A549 (cell line): ENCODE measurements around the gene DHX16. TPM values are rescaled to one million over a fixed set of nuclear protein-coding genes. Genes with fewer than 3 reads are reported as not detected.

Experiments used
- ATAC-seq, 2 experiments: fragments of 200-7000 bp in 1 of 2; fragments of >200 bp in 1 of 2; cut with Nextera tagmentation in 1 of 2; cut with Tn5 transposase in 1 of 2; 3 replicates each; pipeline versions ENCODE4 v1.8.0 to v1.9.1; 2018 to 2020; ENCODE audit warnings: mild to moderate bottlenecking in 1 of 2, moderate library complexity in 1 of 2
- CTCF ChIA-PET: fragments of 300-600 bp; sonication (Branson Sonifier 250); formaldehyde crosslinking; extraction: SDS; loops from one replicate; lab custom pipeline; 2021; ENCODE audit warnings: antibody characterized with exemption, inconsistent platforms; lab: Yijun Ruan, JAX
- POLR2A ChIA-PET: fragments of 350-600 bp; formaldehyde crosslinking; extraction: SDS; loops from one replicate; lab custom pipeline; 2021; ENCODE audit warnings: antibody characterized with exemption, inconsistent platforms; lab: Yijun Ruan, JAX
- DNase-seq, 2 experiments: peaks; one replicate each; pipeline versions ENCODE4 v3.0.0 to v3.0.0-alpha.2; 2011 to 2016; ENCODE audit warnings: low read depth in 1 of 2, low spot score in 1 of 2
- FAIRE-seq: peaks from 2 replicates; lab custom pipeline; 2011; peaks lifted over from hg19 to GRCh38; lab: Jason Lieb, UNC
- H3K27ac ChIP-seq, 2 experiments: fragments of >200 bp; sonication (Bioruptor Twin); formaldehyde crosslinking; 3 replicates each; pipeline ENCODE4 v1.5.1; 2016 to 2017
- H3K4me1 ChIP-seq: fragments of >200 bp; sonication (Bioruptor Twin); formaldehyde crosslinking; 3 replicates; pipeline ENCODE4 v1.6.1; 2016
- H3K4me2 ChIP-seq: fragments of >200 bp; sonication (Bioruptor Twin); formaldehyde crosslinking; 3 replicates; pipeline ENCODE4 v1.6.1; 2016
- H3K4me3 ChIP-seq: fragments of >200 bp; sonication (Bioruptor Twin); formaldehyde crosslinking; 3 replicates; pipeline ENCODE4 v1.5.1; 2016
- H3K9me3 ChIP-seq: fragments of >200 bp; sonication (Bioruptor Twin); formaldehyde crosslinking; 3 replicates; pipeline ENCODE4 v1.6.1; 2016
- CHD2 ChIP-seq: fragments of 150-350 bp; IDR thresholded peaks from 2 replicates; pipeline ENCODE4 v1.6.1; 2014; ENCODE audit warnings: low read length; ENCODE audit not compliant: partially characterized antibody
- CTCF ChIP-seq: fragments of >200 bp; sonication (Bioruptor Twin); formaldehyde crosslinking; IDR thresholded peaks from 3 replicates; pipeline ENCODE4 v1.5.1; 2016
- EHF ChIP-seq: fragments of 250-450 bp; sonication (Bioruptor Pico); IDR thresholded peaks from 2 replicates; pipeline ENCODE4 v1.5.0; 2020; ENCODE audit warnings: mild to moderate bottlenecking
- EHMT2 ChIP-seq: fragments of 200-600 bp; sonication (generic); IDR thresholded peaks from 2 replicates; pipeline ENCODE4 v1.6.1; 2016; ENCODE audit warnings: antibody characterized with exemption, low read depth, mild to moderate bottlenecking, moderate library complexity
- ELK1 ChIP-seq: fragments of 150-350 bp; IDR thresholded peaks from 2 replicates; pipeline ENCODE4 v1.6.1; 2014; ENCODE audit warnings: low read depth, mild to moderate bottlenecking, low read length
- EP300 ChIP-seq, 2 experiments: fragments of >200 bp; sonication (Bioruptor Twin); formaldehyde crosslinking; IDR thresholded peaks; 2 replicates in 1 of 2; 3 replicates in 1 of 2; pipeline ENCODE4 v1.6.1; 2016 to 2017
- ESRRA ChIP-seq: fragments of 150-350 bp; IDR thresholded peaks from 2 replicates; pipeline ENCODE4 v1.6.1; 2014; ENCODE audit warnings: mild to moderate bottlenecking, low read length, borderline replicate concordance
- FOSB ChIP-seq: fragments of 250-450 bp; sonication (Bioruptor Pico); IDR thresholded peaks from 2 replicates; pipeline ENCODE4 v1.5.0; 2020; ENCODE audit warnings: mild to moderate bottlenecking, moderate library complexity
- FOXS1 ChIP-seq: fragments of 250-450 bp; sonication (Bioruptor Pico); IDR thresholded peaks from 2 replicates; pipeline ENCODE4 v1.5.0; 2020; ENCODE audit warnings: mild to moderate bottlenecking, moderate library complexity
- HDAC2 ChIP-seq: fragments of 200-600 bp; sonication (generic); IDR thresholded peaks from 2 replicates; pipeline ENCODE4 v1.6.1; 2016
- HEYL ChIP-seq: fragments of 250-450 bp; sonication (Bioruptor Pico); IDR thresholded peaks from 2 replicates; pipeline ENCODE4 v1.8.0; 2021; ENCODE audit warnings: mild to moderate bottlenecking, moderate library complexity
- HMGXB4 ChIP-seq: fragments of 250-450 bp; sonication (Bioruptor Pico); IDR thresholded peaks from 2 replicates; pipeline ENCODE4 v1.5.0; 2021; ENCODE audit warnings: mild to moderate bottlenecking, moderate library complexity, borderline replicate concordance
- HOXA7 ChIP-seq: fragments of 250-450 bp; sonication (Bioruptor Pico); IDR thresholded peaks from 2 replicates; pipeline ENCODE4 v1.5.0; 2020; ENCODE audit warnings: mild to moderate bottlenecking, moderate library complexity
- JUN ChIP-seq, 2 experiments: fragments of >200 bp; sonication (Bioruptor Twin); formaldehyde crosslinking; IDR thresholded peaks; 2 replicates in 1 of 2; 3 replicates in 1 of 2; pipeline ENCODE4 v1.6.1; 2016 to 2017
- KDM5A ChIP-seq: fragments of 200-600 bp; sonication (generic); IDR thresholded peaks from 2 replicates; pipeline ENCODE4 v1.6.1; 2016; ENCODE audit warnings: antibody characterized with exemption, mild to moderate bottlenecking
- MAFK ChIP-seq: fragments of 450-650 bp; IDR thresholded peaks from 2 replicates; pipeline ENCODE4 v1.6.1; 2014; ENCODE audit not compliant: partially characterized antibody
- MAZ ChIP-seq: fragments of 150-350 bp; IDR thresholded peaks from 2 replicates; pipeline ENCODE4 v1.6.1; 2014; ENCODE audit warnings: antibody characterized with exemption, low read depth, low read length, borderline replicate concordance
- POLR2A ChIP-seq: IDR thresholded peaks from 2 replicates; pipeline ENCODE4 v1.6.1; 2012; ENCODE audit warnings: mild to moderate bottlenecking, low read length
- RAD21 ChIP-seq, 2 experiments: fragments of >200 bp in 1 of 2; sonication (Bioruptor Twin) in 1 of 2; formaldehyde crosslinking in 1 of 2; IDR thresholded peaks in 1 of 2; conservative IDR thresholded peaks in 1 of 2; 2 replicates in 1 of 2; 3 replicates in 1 of 2; pipeline ENCODE4 v1.6.1; 2012 to 2018; ENCODE audit warnings: inconsistent platforms in 1 of 2
- RARB ChIP-seq: fragments of 250-450 bp; sonication (Bioruptor Pico); IDR thresholded peaks from 2 replicates; pipeline ENCODE4 v1.8.0; 2021; ENCODE audit warnings: mild to moderate bottlenecking, moderate library complexity
- RCOR1 ChIP-seq: fragments of 150-350 bp; IDR thresholded peaks from 2 replicates; pipeline ENCODE4 v1.6.1; 2014; ENCODE audit warnings: antibody characterized with exemption, low read length, low read depth
- RFX5 ChIP-seq: fragments of 450-650 bp; IDR thresholded peaks from 2 replicates; pipeline ENCODE4 v1.7.1; 2014; ENCODE audit warnings: antibody characterized with exemption, mild to moderate bottlenecking, moderate library complexity
- TFCP2L1 ChIP-seq: fragments of 250-450 bp; sonication (Bioruptor Pico); IDR thresholded peaks from 2 replicates; pipeline ENCODE4 v1.5.0; 2021; ENCODE audit warnings: mild to moderate bottlenecking
- ZC3H11A ChIP-seq: fragments of 450-650 bp; IDR thresholded peaks from 2 replicates; pipeline ENCODE4 v1.6.1; 2014; ENCODE audit warnings: antibody characterized with exemption, mild to moderate bottlenecking
- ZNF302 ChIP-seq: fragments of 250-450 bp; sonication (Bioruptor Pico); IDR thresholded peaks from 2 replicates; pipeline ENCODE4 v1.9.0; 2021; ENCODE audit warnings: inconsistent platforms, mild to moderate bottlenecking, moderate library complexity
- WGBS: methylation state at CpG from one replicate; pipeline ENCODE4 v1.1.6; 2017; ENCODE audit errors: missing lambda C conversion rate; 5-methylcytosine and 5-hydroxymethylcytosine counted together
- polyA plus RNA-seq, 4 experiments: library from polyadenylated mRNA; depleted of rRNA in 3 of 4; stranded (reverse); fragments of >200 nt; fragmentation: RNase III in 1 of 4; extraction: RNeasy Plus Mini Kit Qiagen cat#74134 plus additional on column Dnase treatment in 1 of 4; gene quantifications; 2 replicates in 3 of 4; 3 replicates in 1 of 4; pipeline ENCODE4 v1.2.3, GENCODE V29; 2011 to 2017
- TF ChIP-seq, protein P1 (sequence below): IDR thresholded peaks from 2 replicates; pipeline ENCODE4 v1.6.1; 2012
- TF ChIP-seq, protein P2 (sequence below): fragments of >200 bp; sonication (Bioruptor Twin); formaldehyde crosslinking; IDR thresholded peaks from 3 replicates; pipeline ENCODE4 v1.6.1; 2016

The DHX16 gene
- polyA plus RNA-seq, 2 of the 4 experiments (the other 2 are of a cell fraction): 31.6 TPM

GRCh38 chr6:30615958-30616810, 56.6 kb downstream of the DHX16 start:
- no peak for FAIRE-seq
- 1% methylated on average over 10 of the region's 10 CpGs for WGBS
- peak in 1 of 2 experiments; percentile 60 for DNase-seq
- Histone ChIP-seq H3K27ac (peak overlapping the region; percentile 90 to 97), H3K4me1 (peaks cover 39% of the 10 kb centered on the region), H3K4me3 (peak overlapping the region; percentile 88), H3K4me2 (peak overlapping the region; percentile 100), H3K9me3 (no peaks in the 10 kb centered on the region)
- ChIA-PET CTCF (no interaction called here), POLR2A (interaction anchor here (0.6 to 2.0 kb wide), 4 partner anchors 16 to 136 kb away, joined by 3 to 10 read pairs (median 4); partner anchors contain the start of gene GNL1)
- no peak for ATAC-seq
- TF ChIP-seq EP300 (IDR thresholded peaks at IDR 0.05) (no peak), HOXA7 (CRISPR knock-in tag) (peak; percentile 13; the same call in 1 of the 2 replicates), CTCF (no peak), RFX5 (no peak), ZNF302 (no peak), EHF (CRISPR knock-in tag) (no peak; the same call in 1 of the 2 replicates), EHMT2 (no peak), MAFK (peak; percentile 92), JUN (IDR thresholded peaks at IDR 0.05) (peak; percentile 49 to 87; a peak in 3 of 5 replicates), KDM5A (no peak), CHD2 (no peak), FOXS1 (CRISPR knock-in tag) (no peak; the same call in 1 of the 2 replicates), ZC3H11A (no peak), MAZ (no peak), TFCP2L1 (peak; percentile 7; the same call in 1 of the 2 replicates), POLR2A (peak; percentile 10; the same call in 1 of the 2 replicates), RAD21 (conservative IDR thresholded peaks at IDR 0.05 in 1 of 2, IDR thresholded peaks at IDR 0.05 in 1 of 2) (no peak)
- TF ChIP-seq, protein P1, sequence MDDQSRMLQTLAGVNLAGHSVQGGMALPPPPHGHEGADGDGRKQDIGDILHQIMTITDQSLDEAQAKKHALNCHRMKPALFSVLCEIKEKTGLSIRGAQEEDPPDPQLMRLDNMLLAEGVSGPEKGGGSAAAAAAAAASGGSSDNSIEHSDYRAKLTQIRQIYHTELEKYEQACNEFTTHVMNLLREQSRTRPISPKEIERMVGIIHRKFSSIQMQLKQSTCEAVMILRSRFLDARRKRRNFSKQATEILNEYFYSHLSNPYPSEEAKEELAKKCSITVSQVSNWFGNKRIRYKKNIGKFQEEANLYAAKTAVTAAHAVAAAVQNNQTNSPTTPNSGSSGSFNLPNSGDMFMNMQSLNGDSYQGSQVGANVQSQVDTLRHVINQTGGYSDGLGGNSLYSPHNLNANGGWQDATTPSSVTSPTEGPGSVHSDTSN: no peak

DNA sequence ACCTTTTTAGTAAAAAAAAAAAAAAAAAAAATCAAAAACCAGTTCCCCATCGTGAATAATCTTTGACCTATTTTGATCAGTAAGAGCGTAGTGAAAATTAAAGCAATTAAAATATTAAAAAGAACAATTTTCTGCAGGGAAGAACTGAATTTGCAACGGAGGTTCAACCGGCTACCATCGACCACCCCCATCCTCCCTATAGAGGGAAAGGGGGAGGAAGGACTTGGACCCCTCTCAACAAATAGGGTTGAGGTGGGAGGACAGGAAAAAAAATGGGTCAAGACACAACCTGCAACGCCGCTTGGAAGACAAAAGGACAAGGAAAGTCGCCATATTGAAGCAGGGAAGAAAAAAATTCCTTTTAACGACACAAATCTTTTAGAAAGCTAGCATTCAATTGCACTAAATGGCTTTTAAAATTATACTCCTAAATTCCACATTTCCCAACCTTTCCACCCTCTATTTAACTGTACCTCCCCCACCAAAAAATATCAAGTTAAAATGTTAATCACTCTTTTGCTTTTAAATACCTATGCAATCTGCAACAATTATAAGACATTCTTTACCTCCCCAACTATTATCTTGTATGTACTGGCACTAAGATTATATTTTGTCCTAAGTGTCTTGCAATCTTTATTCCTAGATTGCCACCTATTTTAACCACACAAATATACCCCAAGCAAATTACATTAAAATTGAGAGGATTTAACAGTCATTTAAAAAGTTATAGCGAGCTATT, 57.4 kb downstream of the DHX16 start:
- H3K4me3 ChIP-seq: peak overlapping the region; percentile 88
- H3K9me3 ChIP-seq: no peaks in the 10 kb centered on the region
- H3K27ac ChIP-seq: peak overlapping the region; percentile 90 to 97
- ATAC-seq (peak; percentile 18 to 24; a peak in 3 of 6 replicates), DNase-seq (peak in 1 of 2 experiments; percentile 79), FAIRE-seq (no peak)
- WGBS: under 1% methylated on average over 10 of the region's 10 CpGs
- peaks cover 39% of the 10 kb centered on the region for H3K4me1 ChIP-seq
- ChIA-PET POLR2A (interaction anchor here (0.6 to 3.0 kb wide), 16 partner anchors 10 to 137 kb away, joined by 3 to 15 read pairs (median 4); partner anchors contain the start of genes ABCF1, GNL1 and MDC1), CTCF (interaction anchor here (1.6 to 3.7 kb wide), 2 partner anchors 17 to 57 kb away, joined by 4 to 16 read pairs; partner anchors contain the start of gene DHX16)
- peak overlapping the region; percentile 100 for H3K4me2 ChIP-seq
- TF ChIP-seq HMGXB4 (peak; percentile 83), ESRRA (no peak), HEYL (CRISPR knock-in tag) (no peak), EP300 (IDR thresholded peaks at IDR 0.05) (no peak), TFCP2L1 (peak; percentile 75; the same call in 1 of the 2 replicates), POLR2A (peak; percentile 45), RFX5 (no peak), RCOR1 (no peak), JUN (IDR thresholded peaks at IDR 0.05) (peak in 1 of 2 experiments; percentile 37; a peak in 3 of 5 replicates), ELK1 (no peak), FOSB (peak; percentile 90), HOXA7 (CRISPR knock-in tag) (peak; percentile 97), HDAC2 (no peak), RARB (CRISPR knock-in tag) (peak; percentile 67)
- TF ChIP-seq, protein P2, sequence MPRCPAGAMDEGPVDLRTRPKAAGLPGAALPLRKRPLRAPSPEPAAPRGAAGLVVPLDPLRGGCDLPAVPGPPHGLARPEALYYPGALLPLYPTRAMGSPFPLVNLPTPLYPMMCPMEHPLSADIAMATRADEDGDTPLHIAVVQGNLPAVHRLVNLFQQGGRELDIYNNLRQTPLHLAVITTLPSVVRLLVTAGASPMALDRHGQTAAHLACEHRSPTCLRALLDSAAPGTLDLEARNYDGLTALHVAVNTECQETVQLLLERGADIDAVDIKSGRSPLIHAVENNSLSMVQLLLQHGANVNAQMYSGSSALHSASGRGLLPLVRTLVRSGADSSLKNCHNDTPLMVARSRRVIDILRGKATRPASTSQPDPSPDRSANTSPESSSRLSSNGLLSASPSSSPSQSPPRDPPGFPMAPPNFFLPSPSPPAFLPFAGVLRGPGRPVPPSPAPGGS: peak; percentile 17; the same call in 1 of the 3 replicates
